GM19025 (cell line): ENCODE results near the gene CTNNA3.

ENCODE experiments used
- ATAC-seq: cut with Tn5 transposase; IDR thresholded peaks from one replicate; pipeline ENCODE4 v1.9.1; 2021; ENCODE audit warnings: mild to moderate bottlenecking, low read depth, moderate library complexity; ENCODE audit not compliant: unreplicated experiment

The CTNNA3 gene

GRCh38 chr10:66723608-66724400 is 972.2 kb downstream of the CTNNA3 start:
- ATAC-seq = no peak

- no peak for ATAC-seq
Measured at GRCh38 chr10:66719483-66719882, 976.5 kb downstream of the CTNNA3 start.

GRCh38 chr10:66717231-66717981 is 978.6 kb downstream of the CTNNA3 start:
- ATAC-seq = no peak

- no peak for ATAC-seq
Measured at GRCh38 chr10:66714741-66715140, 981.3 kb downstream of the CTNNA3 start.

- ATAC-seq = no peak
Measured at GRCh38 chr10:66713387-66713786, 982.6 kb downstream of the CTNNA3 start.

GRCh38 chr10:66698069-66698468 is 997.9 kb downstream of the CTNNA3 start:
- ATAC-seq = no peak

- ATAC-seq = no peak
Measured at GRCh38 chr10:66695046-66695445, 1000.9 kb downstream of the CTNNA3 start.

GRCh38 chr10:66684581-66684980 is 1011.4 kb downstream of the CTNNA3 start:
- no peak for ATAC-seq

GRCh38 chr10:66680886-66681285 is 1015.1 kb downstream of the CTNNA3 start:
- no peak for ATAC-seq

GRCh38 chr10:66678521-66678920 is 1017.5 kb downstream of the CTNNA3 start:
- ATAC-seq = no peak

- no peak for ATAC-seq
Measured at GRCh38 chr10:66673071-66673470, 1022.9 kb downstream of the CTNNA3 start.

- ATAC-seq = no peak
Measured at GRCh38 chr10:66671562-66671961, 1024.4 kb downstream of the CTNNA3 start.

- no peak for ATAC-seq
Measured at GRCh38 chr10:66671064-66671463, 1024.9 kb downstream of the CTNNA3 start.

- ATAC-seq = no peak
Measured at GRCh38 chr10:66656499-66656898, 1039.5 kb downstream of the CTNNA3 start.

- no peak for ATAC-seq
Measured at GRCh38 chr10:66654861-66655260, 1041.1 kb downstream of the CTNNA3 start.

- ATAC-seq = no peak
Measured at GRCh38 chr10:66651308-66652082, 1044.5 kb downstream of the CTNNA3 start.

- no peak for ATAC-seq
Measured at GRCh38 chr10:66649626-66650025, 1046.4 kb downstream of the CTNNA3 start.

GRCh38 chr10:66642217-66642616 is 1053.8 kb downstream of the CTNNA3 start:
- ATAC-seq = no peak

- no peak for ATAC-seq
Measured at GRCh38 chr10:66639371-66639770, 1056.6 kb downstream of the CTNNA3 start.

- ATAC-seq = no peak
Measured at GRCh38 chr10:66637273-66638036, 1058.5 kb downstream of the CTNNA3 start.
